Hepatocyte (in vitro differentiated cells): Measurements from ENCODE around the gene AIFM2. TPM values are rescaled to one million over a fixed set of nuclear protein-coding genes. Genes with fewer than 3 reads are reported as not detected.

Experiments used
- DNase-seq: peaks from one replicate; pipeline ENCODE4 v3.0.0-alpha.2; 2016; ENCODE audit warnings: low spot score
- H2AFZ ChIP-seq: fragments of 200-600 bp; sonication (generic); 2 replicates; pipeline ENCODE4 v1.6.0; 2016; ENCODE audit warnings: antibody characterized with exemption, mild to moderate bottlenecking
- H3K27ac ChIP-seq: fragments of 200-600 bp; sonication (generic); 2 replicates; pipeline ENCODE4 v1.5.1; 2016; ENCODE audit warnings: mild to moderate bottlenecking
- H3K27me3 ChIP-seq: fragments of 200-600 bp; sonication (generic); 2 replicates; pipeline ENCODE4 v1.6.1; 2016
- H3K36me3 ChIP-seq: fragments of 200-600 bp; sonication (generic); replicated peaks from 2 replicates; pipeline ENCODE4 v1.5.1; 2016; ENCODE audit warnings: low read depth; ENCODE audit not compliant: insufficient read depth
- H3K4me1 ChIP-seq: fragments of 200-600 bp; sonication (generic); 2 replicates; pipeline ENCODE4 v1.5.1; 2016; ENCODE audit warnings: mild to moderate bottlenecking, moderate library complexity; ENCODE audit not compliant: insufficient read depth
- H3K4me2 ChIP-seq: fragments of 200-600 bp; sonication (generic); 2 replicates; pipeline ENCODE4 v1.6.0; 2016
- H3K4me3 ChIP-seq: fragments of 200-600 bp; sonication (generic); 2 replicates; pipeline ENCODE4 v1.5.1; 2016; ENCODE audit warnings: mild to moderate bottlenecking
- H3K79me2 ChIP-seq: fragments of 200-600 bp; sonication (generic); 2 replicates; pipeline ENCODE4 v1.6.0; 2017; ENCODE audit warnings: mild to moderate bottlenecking
- H3K9me2 ChIP-seq: fragments of 200-600 bp; sonication (generic); replicated peaks from 2 replicates; pipeline ENCODE4 v1.6.0; 2017; ENCODE audit warnings: mild to moderate bottlenecking; ENCODE audit not compliant: insufficient read depth
- H3K9me3 ChIP-seq: fragments of 200-600 bp; sonication (generic); 2 replicates; pipeline ENCODE4 v1.5.1; 2016; ENCODE audit warnings: low read depth, mild to moderate bottlenecking
- H4K20me1 ChIP-seq: fragments of 200-600 bp; sonication (generic); 2 replicates; pipeline ENCODE4 v1.6.0; 2016; ENCODE audit warnings: mild to moderate bottlenecking; ENCODE audit not compliant: insufficient read depth, poor library complexity, severe bottlenecking
- EZH2 ChIP-seq: fragments of 200-600 bp; sonication (generic); IDR thresholded peaks from 2 replicates; pipeline ENCODE4 v1.6.1; 2016; ENCODE audit warnings: antibody characterized with exemption, mild to moderate bottlenecking, borderline replicate concordance
- EZH2phosphoT487 ChIP-seq: fragments of 200-600 bp; sonication (generic); IDR thresholded peaks from one replicate; pipeline ENCODE4 v1.6.1; 2018; ENCODE audit warnings: antibody characterized with exemption, mild to moderate bottlenecking, low read depth, moderate library complexity; ENCODE audit not compliant: unreplicated experiment, severe bottlenecking
- WGBS: methylation state at CpG from one replicate; pipeline ENCODE4 v1.1.6; 2016; ENCODE audit warnings: low lambda C conversion rate; ENCODE audit errors: missing lambda C conversion rate; 5-methylcytosine and 5-hydroxymethylcytosine counted together
- polyA plus RNA-seq: library from polyadenylated mRNA; unstranded; fragments of >200 nt; fragmentation: Nextera tagmentation; extraction: Ambion mirVana; gene quantifications from 2 replicates; pipeline ENCODE4 v1.2.1, GENCODE V29; 2016
- total RNA-seq: library from RNA; depleted of rRNA; stranded (reverse); fragments of >200 nt; gene quantifications from 2 replicates; pipeline ENCODE4 v1.2.3, GENCODE V29; 2014
- TF ChIP-seq, protein P1 (sequence below): fragments of 200-600 bp; sonication (generic); IDR thresholded peaks from 2 replicates; pipeline ENCODE4 v1.5.1; 2016; ENCODE audit warnings: antibody characterized with exemption, mild to moderate bottlenecking; ENCODE audit not compliant: poor library complexity

Gene AIFM2
- total and polyA plus RNA-seq, 2 experiments from 2014 or later: 8.6 to 16.1 TPM

DNA sequence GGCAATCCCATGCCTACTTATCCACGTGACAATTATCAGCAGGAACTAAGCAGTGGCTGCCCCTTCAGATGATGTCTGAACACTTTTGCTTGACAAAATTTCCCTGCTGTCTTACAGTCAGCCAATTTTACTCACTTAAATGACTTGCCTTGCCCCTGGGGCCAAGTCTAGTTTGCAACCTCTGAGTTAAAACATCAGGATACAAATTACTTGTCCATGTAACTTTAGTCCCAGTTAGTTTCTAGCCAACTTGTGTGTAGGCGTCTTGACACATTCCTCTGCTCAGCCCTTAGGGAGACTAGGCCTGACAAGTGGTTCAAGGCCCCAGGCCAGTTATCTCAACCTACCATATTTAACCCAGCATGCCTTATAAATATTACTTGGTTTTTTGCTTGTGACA lies 25.5 kb upstream of the AIFM2 start:
- Histone ChIP-seq H3K79me2 (peaks cover 84% of the 10 kb centered on the region), H3K4me3 (no peak overlapping the region), H3K27ac (no peak overlapping the region), H3K4me2 (no peak overlapping the region), H2AFZ (no peak overlapping the region), H3K36me3 (peaks cover 3% of the 10 kb centered on the region), H3K27me3 (no peaks in the 10 kb centered on the region), H3K9me2 (no peaks in the 10 kb centered on the region), H3K9me3 (no peaks in the 10 kb centered on the region), H3K4me1 (peaks cover 22% of the 10 kb centered on the region), H4K20me1 (peaks cover 49% of the 10 kb centered on the region)
- TF ChIP-seq EZH2phosphoT487 (no peak), EZH2 (no peak)
- TF ChIP-seq, protein P1, sequence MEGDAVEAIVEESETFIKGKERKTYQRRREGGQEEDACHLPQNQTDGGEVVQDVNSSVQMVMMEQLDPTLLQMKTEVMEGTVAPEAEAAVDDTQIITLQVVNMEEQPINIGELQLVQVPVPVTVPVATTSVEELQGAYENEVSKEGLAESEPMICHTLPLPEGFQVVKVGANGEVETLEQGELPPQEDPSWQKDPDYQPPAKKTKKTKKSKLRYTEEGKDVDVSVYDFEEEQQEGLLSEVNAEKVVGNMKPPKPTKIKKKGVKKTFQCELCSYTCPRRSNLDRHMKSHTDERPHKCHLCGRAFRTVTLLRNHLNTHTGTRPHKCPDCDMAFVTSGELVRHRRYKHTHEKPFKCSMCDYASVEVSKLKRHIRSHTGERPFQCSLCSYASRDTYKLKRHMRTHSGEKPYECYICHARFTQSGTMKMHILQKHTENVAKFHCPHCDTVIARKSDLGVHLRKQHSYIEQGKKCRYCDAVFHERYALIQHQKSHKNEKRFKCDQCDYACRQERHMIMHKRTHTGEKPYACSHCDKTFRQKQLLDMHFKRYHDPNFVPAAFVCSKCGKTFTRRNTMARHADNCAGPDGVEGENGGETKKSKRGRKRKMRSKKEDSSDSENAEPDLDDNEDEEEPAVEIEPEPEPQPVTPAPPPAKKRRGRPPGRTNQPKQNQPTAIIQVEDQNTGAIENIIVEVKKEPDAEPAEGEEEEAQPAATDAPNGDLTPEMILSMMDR: no peak
- DNase-seq: no peak
- 85% methylated on average over 2 of the region's 2 CpGs for WGBS

DNA sequence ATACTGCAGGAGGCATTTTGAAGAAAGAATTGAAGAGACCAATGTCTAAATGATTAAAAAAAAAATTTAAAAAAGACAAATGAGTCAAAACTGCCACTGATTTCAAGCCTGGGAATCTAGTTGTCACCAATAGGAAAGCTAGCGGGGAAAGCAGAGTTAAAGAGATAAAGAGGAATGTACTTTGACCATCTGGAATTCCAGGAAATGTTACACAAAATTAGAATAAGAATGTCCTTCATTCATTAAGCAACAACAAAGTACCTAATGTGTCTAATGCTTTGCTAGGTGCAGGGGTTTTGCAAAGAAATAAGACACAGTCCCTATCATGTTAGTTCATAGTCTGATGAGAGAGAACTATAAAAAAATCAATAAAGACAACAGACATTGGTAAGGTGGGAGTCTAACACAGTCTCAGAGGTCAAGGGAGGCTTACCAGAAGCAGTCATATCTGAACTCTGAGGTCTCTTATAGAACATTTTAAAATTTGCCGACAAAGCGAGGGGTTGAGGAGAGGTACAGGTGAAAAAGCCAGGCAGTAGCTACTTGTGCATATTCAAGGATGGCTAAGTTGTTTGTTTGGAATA lies 22.7 kb upstream of the AIFM2 start:
- Histone ChIP-seq H3K79me2 (peaks cover 83% of the 10 kb centered on the region), H3K9me2 (no peaks in the 10 kb centered on the region), H3K27me3 (no peaks in the 10 kb centered on the region), H3K36me3 (peaks cover 9% of the 10 kb centered on the region), H3K4me2 (peak overlapping the region; percentile 12), H3K4me1 (peaks cover 16% of the 10 kb centered on the region), H3K27ac (peak overlapping the region; percentile 23), H3K4me3 (no peak overlapping the region), H3K9me3 (no peaks in the 10 kb centered on the region), H4K20me1 (peaks cover 34% of the 10 kb centered on the region), H2AFZ (no peak overlapping the region)
- TF ChIP-seq EZH2 (no peak), EZH2phosphoT487 (no peak)
- TF ChIP-seq, protein P1: no peak
- 67% methylated on average over 3 of the region's 3 CpGs for WGBS
- DNase-seq: no peak

DNA sequence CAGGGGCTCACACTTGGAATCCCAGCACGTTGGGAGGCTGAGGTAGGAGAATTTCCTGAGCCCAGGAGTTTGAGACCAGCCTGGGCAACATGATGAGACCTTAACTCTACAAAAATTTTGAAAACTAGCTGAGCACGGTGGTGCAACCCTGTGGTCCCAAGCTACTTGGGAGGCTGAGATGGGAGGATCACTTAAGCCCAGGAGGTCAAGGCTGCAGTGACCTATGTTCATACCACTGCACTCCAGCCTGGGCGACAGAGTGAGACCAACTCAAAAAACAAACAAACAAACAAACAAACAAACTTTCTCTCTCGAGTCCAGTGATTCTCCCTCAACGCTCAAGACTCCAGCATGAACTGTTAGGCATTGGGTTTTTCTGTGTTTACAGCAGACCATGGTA lies 15.9 kb upstream of the AIFM2 start:
- 97% methylated on average over 5 of the region's 5 CpGs for WGBS
- Histone ChIP-seq H3K9me3 (no peaks in the 10 kb centered on the region), H3K79me2 (peaks cover 67% of the 10 kb centered on the region), H3K27ac (no peak overlapping the region), H3K4me3 (no peak overlapping the region), H3K4me1 (peaks cover 16% of the 10 kb centered on the region), H3K36me3 (peaks cover 9% of the 10 kb centered on the region), H3K9me2 (no peaks in the 10 kb centered on the region), H2AFZ (no peak overlapping the region), H3K4me2 (no peak overlapping the region), H3K27me3 (no peaks in the 10 kb centered on the region), H4K20me1 (peaks cover 14% of the 10 kb centered on the region)
- no peak for TF ChIP-seq EZH2phosphoT487
- TF ChIP-seq, protein P1: no peak
- TF ChIP-seq EZH2: no peak
- DNase-seq: no peak

DNA sequence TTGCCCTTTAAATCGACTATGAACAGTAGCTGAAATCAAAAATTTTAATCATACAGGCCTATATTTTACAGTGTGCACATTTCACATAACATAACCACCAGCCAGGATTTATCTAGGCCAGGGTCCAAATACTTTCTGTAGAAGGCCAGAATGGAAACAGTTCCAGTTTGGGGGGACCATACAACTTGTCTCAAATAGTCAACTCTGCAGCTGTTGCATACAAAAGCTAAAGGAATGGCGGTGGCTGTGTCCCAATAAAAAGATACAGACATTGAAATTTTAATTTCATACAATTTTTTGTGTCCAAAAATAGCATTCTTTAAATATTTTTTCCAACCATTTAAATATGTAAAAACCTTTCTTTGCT lies 14.6 kb upstream of the AIFM2 start:
- Histone ChIP-seq H3K9me2 (no peaks in the 10 kb centered on the region), H3K4me2 (peak overlapping the region; percentile 72), H3K4me1 (peaks cover 16% of the 10 kb centered on the region), H3K27ac (peak overlapping the region; percentile 81), H4K20me1 (peaks cover 11% of the 10 kb centered on the region), H3K9me3 (no peaks in the 10 kb centered on the region), H3K4me3 (no peak overlapping the region), H3K27me3 (no peaks in the 10 kb centered on the region), H3K36me3 (no peaks in the 10 kb centered on the region), H3K79me2 (peaks cover 64% of the 10 kb centered on the region), H2AFZ (no peak overlapping the region)
- DNase-seq: no peak
- no peak for TF ChIP-seq EZH2phosphoT487
- TF ChIP-seq EZH2: no peak
- TF ChIP-seq, protein P1: no peak
- 48% methylated on average over 2 of the region's 2 CpGs for WGBS
